Mammary microvascular endothelial cell (primary cell): Measurements from ENCODE around the gene MCOLN3. TPM values are rescaled to one million over a fixed set of nuclear protein-coding genes. Genes with fewer than 3 reads are reported as not detected.

Experiments used
- total RNA-seq: library from RNA; depleted of rRNA; stranded (reverse); fragments of >200 nt; gene quantifications from 2 replicates; pipeline ENCODE4 v1.2.3, GENCODE V29; 2015

The MCOLN3 gene
- not detected in 2 replicates for total RNA-seq

GRCh38 chr1:85048296-85049064 lies at the start of gene MCOLN3:
Gene MCOLN3, minus strand, starts transcription at chr1:85048500. Its CDS starts 3,140 bp downstream, at chr1:85045360.

GRCh38 chr1:84996846-84997666 lies 51.2 kb downstream of the MCOLN3 start, which contains the start of gene MCOLN2:
Gene MCOLN2, minus strand, starts transcription at chr1:84997113. Its CDS starts 241 bp downstream, at chr1:84996872.

Other genes with a start within 250 kb of the MCOLN3 start
- gene LPAR3, start 155.3 kb downstream of the MCOLN3 start, total RNA-seq: not detected in 2 replicates
- gene MCOLN2, start 51.4 kb downstream of the MCOLN3 start, total RNA-seq: not detected in 2 replicates
- 0.80 and 0.98 TPM in 2 replicates for gene SYDE2, start 152.5 kb upstream of the MCOLN3 start, total RNA-seq
- gene C1orf52, start 211.2 kb upstream of the MCOLN3 start, total RNA-seq: 13.2 and 14.2 TPM in 2 replicates
- gene BCL10, start 228.1 kb upstream of the MCOLN3 start, total RNA-seq: 58.7 and 63.4 TPM in 2 replicates